GM18517 (cell line): ENCODE results near the gene PRPF19.
A peak's percentile ranks its signal among the peaks of the same experiment; 100 is the strongest.
"Not testable (repeated sequence)": the region's sequence is repeated elsewhere in the genome, so short reads cannot be mapped to it uniquely, and the experiment has no call there.

Experiments
- ATAC-seq: cut with Tn5 transposase; IDR thresholded peaks from one replicate; pipeline ENCODE4 v1.9.1; 2021; ENCODE audit warnings: mild to moderate bottlenecking, moderate library complexity; ENCODE audit not compliant: unreplicated experiment

Gene PRPF19

DNA sequence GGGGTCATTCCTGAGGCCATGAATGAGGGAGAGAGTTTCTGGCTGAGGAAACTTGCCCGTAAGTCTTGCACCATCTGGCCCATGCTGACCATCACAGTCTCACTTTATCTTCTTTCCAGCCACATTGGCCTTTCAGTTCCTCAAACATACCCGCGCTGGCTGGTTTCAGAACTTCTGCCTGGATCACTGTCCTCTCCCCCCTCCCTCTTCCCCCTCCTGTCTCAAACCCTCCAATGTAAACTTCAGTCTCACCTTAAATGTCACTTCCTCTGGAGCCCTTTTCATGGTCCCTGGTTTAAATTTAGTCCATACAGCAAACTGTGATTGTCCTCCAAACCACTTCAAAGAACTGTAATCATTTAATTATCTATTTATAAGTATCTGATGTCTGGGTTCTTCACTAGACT is 3.9 kb upstream of the PRPF19 start:
- peak; percentile 42 for ATAC-seq

DNA sequence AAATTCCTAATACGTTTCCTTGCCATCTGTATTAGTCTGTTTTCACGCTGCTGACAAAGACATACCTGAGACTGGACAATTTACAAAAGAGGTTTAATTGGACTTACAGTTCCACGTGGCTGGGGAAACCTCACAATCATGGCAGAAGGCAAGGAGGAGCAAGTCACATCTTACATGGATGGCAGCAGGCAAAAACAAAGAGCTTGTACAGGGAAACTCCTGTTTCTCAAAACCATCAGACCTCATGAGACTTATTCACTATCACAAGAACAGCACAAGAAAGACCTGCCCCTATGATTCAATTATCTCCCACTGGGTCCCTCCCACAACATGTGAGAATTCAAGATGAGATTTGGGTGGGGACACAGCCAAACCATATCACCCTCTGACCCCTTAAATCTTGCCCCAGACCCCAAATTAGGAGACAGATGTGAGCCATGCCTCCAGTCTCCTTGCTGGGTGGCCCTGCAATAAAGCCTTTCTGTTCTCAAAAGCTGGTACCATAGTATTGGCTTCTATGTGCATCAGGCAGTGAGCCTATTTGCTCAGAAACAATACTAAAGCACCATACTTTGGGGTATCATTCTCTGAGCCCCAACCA is 3.4 kb upstream of the PRPF19 start:
- ATAC-seq = not testable (repeated sequence)

DNA sequence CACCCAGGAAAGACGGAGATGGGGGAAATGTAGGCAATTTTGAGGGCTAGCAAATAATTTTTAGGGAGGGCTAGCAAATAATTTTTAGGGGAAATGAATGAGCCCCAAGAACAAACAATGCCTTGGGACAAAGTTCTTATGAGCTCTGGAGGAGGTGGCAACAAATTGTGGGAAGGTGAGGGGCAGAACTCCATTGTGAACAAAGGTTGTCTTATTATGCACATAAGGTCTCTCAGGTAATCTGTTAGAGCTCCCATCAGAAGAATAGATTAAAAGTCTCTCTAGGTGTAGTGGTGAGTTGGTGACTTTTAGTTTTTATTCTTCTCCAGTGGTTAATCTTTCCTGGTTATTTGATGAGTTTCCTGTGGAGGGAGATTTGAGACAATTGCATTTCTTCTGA is 2.4 kb upstream of the PRPF19 start:
- ATAC-seq = no peak

DNA sequence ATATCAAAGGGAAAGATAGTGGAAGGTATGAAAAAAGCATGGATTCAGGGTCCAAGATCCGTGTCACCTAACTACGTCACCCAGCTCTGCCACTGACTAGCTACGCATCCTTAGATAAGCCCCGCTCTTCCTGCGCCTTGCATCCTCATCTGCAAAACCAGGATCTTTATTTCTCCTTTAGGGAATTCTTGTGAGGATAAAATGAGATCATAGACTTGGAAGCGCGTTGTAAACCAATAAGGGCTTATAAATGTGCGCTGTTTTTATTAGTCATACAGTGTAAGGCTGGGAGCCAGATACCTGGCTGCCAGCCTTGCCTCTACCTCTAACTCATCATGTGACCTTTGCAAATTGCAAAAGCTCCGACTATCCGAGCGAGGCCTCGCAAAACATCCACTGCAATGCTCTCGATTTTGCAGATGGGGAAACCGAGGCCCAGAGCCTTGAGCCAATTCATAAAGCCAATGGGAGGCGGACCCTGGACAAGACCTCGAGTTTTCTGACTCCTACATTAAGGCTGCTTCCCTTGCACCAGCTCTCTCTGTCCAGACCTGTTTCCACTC is 753 bp downstream of the PRPF19 start:
- ATAC-seq = no peak

DNA sequence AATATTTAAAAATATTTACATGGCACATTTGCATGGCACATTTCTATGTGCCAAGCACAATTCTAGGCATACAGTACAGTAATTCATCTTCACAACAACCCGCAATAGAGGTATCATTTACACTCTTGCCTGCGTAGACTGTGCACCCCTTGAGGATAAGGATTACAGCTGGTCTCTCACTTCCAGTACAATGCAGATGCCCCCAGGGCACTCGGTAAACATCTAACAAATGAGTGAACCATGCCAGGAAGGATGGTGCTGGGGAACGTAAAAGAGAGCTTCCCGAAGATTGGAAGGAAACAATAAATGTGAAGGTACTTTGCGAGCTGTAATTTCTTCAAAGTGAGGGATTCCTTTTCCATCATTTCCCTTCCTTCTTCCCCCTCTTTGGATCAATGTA is 1.3 kb downstream of the PRPF19 start:
- no peak for ATAC-seq

DNA sequence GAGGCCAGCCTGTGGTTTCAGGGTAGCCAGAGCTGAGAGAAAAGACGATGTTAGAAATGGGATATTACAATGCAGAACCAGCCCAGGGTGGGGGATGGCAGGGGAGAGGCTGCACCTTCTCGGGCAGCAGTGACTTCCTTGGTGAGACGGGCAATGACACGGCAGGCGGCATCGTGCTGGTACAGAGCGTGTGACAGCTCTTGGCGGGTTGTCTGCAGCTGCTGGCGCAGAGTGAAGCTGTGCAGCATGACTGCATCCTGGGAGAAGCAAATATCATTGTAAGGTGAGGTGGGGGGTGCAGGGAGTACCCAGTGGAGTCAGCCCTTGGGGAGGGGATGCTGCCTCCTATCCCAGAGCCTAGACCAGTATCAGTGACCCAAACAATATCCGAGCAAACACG is 3.8 kb downstream of the PRPF19 start:
- no peak for ATAC-seq

DNA sequence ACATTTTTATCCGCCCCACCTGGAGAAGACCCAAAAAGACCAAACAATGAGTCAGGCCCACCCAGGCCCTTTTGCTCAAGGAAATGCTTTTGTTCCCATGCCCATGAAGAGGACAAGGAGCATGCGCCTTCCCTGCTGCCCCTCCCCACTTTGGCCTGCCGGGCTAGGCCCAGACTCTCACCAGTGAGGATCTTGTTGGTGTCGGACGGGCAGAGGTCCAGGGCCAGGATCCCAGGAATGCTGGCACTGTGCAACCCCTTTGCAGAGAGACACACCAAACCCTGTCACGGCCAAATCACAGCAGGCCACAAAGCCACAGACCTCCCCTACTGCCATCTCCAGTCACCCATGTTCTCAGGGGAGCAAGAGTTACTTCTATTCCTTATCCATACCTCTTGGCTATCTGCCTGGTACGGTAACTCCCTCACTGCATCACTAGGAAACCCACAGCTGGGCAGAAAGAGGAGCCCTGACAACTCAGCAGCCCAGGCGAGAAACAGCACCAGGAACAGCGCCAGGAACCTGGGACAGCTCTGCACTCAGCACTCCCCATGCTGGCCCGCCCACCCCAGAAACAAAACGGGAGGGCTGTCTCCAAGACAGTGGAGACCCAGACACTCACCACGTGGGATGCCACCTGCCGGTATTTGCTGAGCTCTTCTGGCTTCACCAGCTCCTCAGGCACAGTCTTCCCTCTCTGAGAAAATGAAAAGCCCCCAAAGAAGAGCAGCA is 5.5 kb downstream of the PRPF19 start:
- no peak for ATAC-seq

DNA sequence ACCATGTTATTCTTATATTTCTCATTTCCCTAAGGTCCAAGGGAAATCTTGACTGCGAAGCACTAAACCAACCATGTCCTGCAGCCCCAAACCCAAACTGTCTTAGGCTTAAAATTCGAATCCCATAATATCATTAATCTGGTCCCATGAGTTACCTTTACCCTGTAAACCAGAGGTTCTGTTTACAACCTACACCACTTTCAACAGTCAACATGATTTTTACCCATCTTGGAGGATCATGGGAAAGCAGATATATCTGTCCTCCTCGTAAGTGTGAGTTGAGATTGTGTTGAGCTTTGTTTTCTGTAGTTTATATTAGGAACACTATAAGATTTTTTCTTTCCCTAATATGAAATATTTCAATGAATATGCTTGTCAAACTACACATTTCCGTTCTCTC is 6.4 kb downstream of the PRPF19 start:
- no peak for ATAC-seq

DNA sequence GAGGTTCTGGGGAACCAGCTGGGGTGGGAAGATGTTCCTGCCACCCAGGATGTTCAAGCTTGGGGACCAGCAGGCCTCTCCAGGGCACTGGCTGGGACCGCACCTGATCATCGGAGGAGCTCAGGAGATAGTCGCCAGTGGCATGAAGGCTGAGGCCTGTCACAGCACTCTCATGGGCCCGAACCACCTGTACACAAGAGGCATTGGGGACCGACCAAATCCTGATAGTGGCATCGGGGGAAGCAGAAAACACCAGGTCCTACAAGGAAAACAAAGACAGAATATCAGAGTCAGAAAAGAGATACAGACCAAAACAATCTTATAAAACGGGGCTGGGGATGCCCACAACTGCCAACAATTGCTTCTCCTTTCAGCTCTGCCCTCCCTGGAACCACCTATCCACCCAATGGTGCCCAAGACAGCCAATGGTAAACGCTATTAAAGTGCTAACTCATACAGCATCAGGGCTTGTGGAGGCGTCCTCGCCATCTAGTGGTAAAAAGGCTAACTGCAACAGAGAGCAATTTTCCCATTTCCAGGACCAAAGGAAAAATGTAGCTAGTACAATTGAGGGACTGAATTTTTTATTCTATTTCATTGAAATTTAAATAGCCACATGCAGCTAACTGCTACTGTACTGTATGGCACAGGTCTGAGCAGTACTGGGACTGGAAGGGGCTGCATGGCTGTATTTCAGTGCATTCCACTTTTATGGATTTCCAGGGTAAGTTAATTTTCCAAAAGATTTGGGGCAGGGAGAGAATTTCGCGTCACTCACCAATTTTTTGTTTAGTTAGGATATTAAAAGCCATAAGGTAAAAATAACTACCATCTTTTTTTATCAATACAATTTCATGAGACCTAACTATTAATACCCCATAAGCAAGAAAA is 7.1 kb downstream of the PRPF19 start:
- ATAC-seq = no peak

DNA sequence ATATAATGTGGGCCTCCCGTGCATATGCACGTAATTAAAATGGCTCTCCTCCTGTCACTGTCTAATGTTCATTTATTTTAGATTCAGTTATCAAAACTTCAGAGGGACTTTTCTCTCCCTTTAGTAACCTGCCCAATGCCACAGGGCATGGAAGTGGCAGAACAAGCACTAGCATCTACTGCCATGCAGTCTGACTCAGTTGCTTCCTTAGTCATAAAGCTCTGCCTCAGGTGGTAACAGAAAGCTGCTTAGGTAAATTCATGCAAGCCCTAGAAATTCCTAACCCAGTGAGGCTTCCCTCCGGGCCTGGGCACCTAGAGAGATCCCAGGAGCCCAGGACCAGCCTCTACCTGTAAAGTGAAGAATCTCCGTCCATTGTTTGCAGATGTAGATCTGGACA is 8.9 kb downstream of the PRPF19 start:
- no peak for ATAC-seq

DNA sequence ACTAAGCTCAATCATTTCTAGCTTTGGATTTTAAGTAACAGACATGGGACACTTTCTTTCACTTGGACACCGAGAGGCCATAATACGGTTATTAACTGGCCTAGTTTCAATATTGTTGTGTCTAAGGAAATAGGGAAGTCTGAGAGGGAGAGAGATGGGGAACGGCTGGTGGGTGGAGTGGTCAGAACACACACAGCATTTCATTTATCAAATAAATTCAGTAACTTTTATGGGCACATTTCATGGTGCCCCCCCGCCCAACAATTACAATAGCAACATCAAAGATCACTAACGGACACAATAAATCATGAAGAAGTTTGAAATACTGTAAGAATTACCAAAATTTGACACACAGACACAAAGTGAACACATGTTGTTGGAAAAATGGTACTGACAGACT is 10.7 kb downstream of the PRPF19 start:
- no peak for ATAC-seq

DNA sequence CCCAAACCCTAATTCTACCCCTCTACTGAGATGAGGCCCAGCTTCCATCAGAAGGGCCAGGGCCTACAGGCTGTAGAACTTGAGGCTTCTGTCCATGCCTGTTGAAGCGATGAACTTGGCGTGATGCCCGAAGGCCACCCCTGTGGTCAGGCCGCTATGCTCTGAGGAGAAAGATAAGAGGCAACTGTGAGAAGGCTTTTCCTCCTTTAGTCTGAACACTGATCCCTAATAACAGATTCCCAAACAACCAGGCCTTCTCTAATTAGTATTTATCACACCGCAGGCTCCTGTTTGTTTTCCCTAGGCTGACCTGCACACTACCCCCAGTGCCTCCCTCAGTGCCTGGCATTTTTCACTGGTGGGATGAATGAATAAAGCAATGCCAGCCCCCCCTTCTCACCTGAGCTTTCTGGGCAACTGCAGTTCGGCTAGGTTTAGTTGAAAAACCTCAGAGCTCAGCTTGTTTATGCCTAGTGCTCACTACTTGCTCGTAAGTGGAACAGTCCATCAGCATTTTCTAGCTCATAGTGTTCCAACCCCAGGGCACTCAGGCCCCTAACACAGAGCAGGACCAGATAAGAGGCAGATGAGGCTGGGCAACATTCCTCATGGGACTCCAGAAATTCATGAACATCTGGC is 15.2 kb downstream of the PRPF19 start:
- ATAC-seq = no peak

DNA sequence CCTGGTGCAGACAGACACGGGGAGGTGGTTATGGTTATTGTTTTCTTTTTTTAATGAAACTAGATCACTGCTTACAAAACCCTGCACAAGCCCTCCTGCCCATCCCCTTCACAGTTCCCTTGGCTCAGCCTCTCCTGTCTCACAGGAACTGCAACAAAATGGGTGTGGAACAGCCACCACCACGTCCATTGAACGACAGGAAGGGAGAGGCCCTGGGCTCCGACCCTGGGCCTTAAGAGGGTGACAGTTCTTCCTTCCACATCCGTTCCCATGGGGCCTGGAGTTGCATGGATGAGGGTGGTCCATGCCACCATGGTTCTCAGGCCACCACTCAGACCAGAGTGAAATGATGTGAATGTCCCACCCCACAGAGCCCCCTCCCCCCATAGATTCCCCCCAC is 15.7 kb downstream of the PRPF19 start:
- no peak for ATAC-seq

DNA sequence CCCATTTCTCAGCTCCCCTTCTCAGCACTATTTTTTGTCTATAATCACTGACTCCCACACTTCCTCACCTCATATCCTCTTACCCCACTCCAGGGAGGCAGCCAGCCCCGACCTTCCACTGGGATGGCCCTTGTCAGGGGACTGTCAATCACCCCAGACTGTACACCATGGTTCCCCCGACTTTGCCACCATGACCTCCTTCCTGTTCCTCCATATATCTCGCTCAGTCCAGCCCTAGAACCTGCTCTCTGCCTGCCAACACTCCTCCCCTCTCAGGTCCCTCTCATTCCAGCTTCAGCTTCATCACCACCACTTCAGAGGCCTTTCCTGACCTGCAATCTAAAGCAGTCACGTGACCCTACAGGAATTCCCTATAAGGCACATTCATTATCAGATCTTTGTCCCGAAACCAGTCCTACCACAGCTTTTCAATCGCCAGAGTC is 16.5 kb downstream of the PRPF19 start:
- ATAC-seq = no peak

DNA sequence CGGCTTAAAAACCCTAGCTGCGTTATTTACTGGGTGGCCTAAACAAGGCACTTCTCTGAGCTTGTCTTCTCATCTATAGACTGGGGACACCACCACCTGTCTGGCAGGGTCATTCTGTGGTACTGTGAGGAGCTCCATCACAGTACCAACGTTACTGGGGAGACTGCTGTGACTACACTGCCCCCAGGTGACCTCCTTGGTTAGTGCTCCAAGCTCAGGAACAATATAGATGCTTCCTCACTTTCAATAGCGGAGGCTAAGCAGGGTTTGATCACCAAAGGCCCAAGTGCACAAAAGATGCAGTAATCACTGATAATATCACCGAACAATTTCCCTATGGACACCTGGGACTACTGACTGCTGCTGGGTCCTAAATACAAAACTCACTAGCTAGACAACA is 18.8 kb downstream of the PRPF19 start:
- ATAC-seq = no peak

DNA sequence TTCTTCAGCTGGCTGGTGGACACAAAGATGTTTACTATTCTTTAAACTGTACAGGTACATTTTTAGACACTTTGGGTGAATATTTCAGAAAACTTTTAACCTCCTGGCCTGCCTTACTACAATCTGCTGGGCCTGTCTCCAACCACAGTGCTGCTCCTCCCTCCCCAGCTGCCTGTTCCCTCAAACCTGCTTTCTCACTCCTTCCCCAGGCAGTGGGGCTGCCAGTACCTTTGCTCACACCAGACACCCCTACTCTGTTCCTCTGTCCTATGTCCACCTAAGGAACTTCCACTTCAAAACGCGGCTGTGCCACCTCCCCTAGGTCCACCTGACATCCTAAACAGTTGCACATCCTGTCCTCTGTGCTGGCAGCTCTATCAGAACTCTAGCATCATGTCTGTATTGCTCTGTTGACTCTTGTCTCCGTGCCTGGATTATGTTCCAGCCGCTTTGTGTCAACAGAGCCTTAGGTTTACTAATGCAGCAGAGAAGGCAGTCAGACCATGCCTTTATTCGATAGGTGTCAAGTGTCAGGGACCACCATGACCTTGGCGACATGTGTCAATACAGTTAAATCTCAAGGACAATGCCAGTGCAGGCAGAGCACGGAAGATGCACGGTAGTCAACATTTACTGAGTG is 25.6 kb downstream of the PRPF19 start:
- no peak for ATAC-seq

DNA sequence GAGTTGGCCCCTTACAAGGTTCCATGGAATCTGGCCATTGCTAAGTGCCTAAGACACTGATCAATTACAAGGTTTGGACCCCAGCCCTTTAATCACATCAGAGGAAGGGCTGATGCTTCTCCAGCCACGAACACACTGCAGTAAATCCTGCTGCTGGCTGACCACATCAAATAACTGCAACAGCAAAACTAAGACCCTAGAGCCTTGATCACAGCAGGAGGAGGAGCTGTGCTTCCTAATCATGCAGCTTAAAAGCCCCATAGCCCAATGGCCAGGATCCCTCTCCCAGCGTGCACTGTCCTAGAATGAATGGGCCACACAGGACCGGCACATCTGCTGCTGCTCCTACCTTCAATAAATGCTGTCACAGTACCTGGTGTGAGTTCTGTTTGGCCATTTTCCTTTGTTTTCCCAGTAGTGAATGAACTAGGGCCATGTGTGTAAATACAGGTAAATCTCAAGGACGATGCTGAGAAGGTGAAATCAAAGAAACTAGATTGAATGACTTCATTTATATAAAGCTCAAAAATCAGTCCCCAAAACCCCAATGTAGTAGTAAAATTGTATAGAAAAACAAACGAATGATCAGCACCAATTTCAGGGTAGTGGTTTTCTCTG is 26.3 kb downstream of the PRPF19 start:
- no peak for ATAC-seq

DNA sequence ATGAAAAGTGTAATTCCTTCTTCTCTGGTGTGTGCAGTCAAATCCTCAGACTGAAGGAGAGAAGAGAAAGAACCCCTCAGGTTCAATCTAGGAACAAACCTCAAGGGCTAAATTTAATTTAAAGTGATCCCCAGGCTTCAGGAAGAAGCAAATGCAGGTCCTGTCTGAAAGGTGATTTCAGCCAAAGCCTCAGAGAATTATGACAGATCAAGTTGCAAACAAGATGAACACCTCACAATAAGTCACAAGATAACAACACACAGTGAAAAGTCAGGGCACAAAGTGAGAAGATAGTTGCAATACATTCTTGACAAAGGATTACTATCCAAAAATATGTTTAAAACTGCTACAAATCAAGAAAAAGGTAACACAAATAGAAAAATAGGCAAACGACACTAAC is 27.3 kb downstream of the PRPF19 start:
- no peak for ATAC-seq

DNA sequence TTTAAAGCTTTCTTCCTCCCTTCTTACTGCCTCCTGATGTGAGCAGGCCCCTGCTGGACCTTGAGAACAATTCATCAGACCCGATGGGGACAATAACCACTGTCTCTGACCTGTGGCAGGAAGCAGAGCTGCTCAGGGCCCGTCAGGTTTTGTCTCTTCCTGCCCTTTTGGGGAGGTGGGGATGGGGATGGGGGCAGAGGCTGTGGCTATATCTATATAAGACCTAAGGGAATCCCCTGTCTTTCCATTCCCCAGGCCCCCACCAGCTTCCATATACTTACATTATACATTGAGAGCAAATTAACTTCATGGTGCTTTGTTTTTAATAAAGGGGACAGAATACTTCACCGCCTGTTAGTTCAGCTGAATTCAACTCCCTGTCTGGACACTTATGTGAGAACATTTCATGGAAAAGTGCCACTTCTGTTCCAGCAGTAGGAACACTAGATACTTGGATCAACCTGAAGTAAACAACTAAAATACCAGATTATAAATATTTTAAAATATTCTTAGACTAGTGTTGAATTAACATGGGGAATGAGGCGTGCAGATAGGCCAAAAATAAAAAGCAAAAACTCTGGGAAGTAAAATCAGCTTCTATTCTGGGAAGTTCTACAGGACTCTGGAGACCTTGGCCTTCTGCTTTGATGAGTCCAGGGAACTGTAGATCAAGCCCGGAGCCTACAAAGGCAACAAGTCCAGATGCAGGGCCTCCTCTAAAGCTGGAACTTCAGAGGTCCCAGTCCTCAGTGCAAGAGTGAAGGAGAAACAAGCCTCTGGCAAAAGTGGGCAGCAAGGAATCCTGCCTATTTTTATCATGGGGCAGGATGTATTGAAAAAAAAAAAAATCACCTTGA is 27.9 kb downstream of the PRPF19 start:
- ATAC-seq = no peak
